Endothelial cell of umbilical vein (primary cell): ENCODE data around the gene SMARCC2. TPM values are rescaled to one million over a fixed set of nuclear protein-coding genes. Genes with fewer than 3 reads are reported as not detected.

Experiments used
- BruUV-seq: library from RNA; stranded (reverse); fragments of 400-500 nt; replicated peaks from 2 replicates; lab custom pipeline; 2021; lab: Mats Ljungman, UMichigan
- CTCF ChIA-PET: fragments of 300-600, 350-600 bp; sonication (Branson Sonifier 250); formaldehyde crosslinking; loops from one replicate; lab custom pipeline; 2021; ENCODE audit warnings: antibody characterized with exemption, inconsistent platforms; lab: Charles Lee
- POLR2A ChIA-PET: fragments of 300-600, 350-600 bp; sonication (Branson Sonifier 250); formaldehyde crosslinking; loops from one replicate; lab custom pipeline; 2021; ENCODE audit warnings: antibody characterized with exemption, inconsistent platforms; lab: Charles Lee
- DNase-seq: peaks from one replicate; pipeline ENCODE4 v3.0.0-alpha.2; 2011; ENCODE audit warnings: low read depth, low spot score
- FAIRE-seq: peaks from 2 replicates; lab custom pipeline; 2011; peaks lifted over from hg19 to GRCh38; lab: Jason Lieb, UNC
- H2AFZ ChIP-seq: 2 replicates; pipeline ENCODE4 v1.6.0; 2012; ENCODE audit warnings: low read depth, low read length, control low read depth, inconsistent platforms
- H3K27ac ChIP-seq: 2 replicates; pipeline ENCODE4 v1.5.1; 2011; ENCODE audit warnings: low read depth, mild to moderate bottlenecking, control low read depth, low read length, moderate library complexity; ENCODE audit not compliant: insufficient read depth
- H3K27me3 ChIP-seq, 2 experiments: 2 replicates each; pipeline versions ENCODE4 v1.6.0 to v1.6.1; 2011; ENCODE audit warnings: low read length in 2 of 2, mixed read lengths in 1 of 2; ENCODE audit not compliant: control insufficient read depth in 2 of 2, insufficient read depth in 2 of 2
- H3K36me3 ChIP-seq, 2 experiments: 2 replicates in 1 of 2; 3 replicates in 1 of 2; pipeline ENCODE4 v1.5.1; 2011; ENCODE audit warnings: low read length in 2 of 2, mild to moderate bottlenecking in 1 of 2, moderate library complexity in 1 of 2; ENCODE audit not compliant: control insufficient read depth in 2 of 2, insufficient read depth in 2 of 2; ENCODE audit errors: extremely low read depth in 1 of 2
- H3K4me1 ChIP-seq: 3 replicates; pipeline ENCODE4 v1.5.1; 2011; ENCODE audit warnings: mild to moderate bottlenecking, low read length; ENCODE audit not compliant: control insufficient read depth, insufficient read depth; ENCODE audit errors: extremely low read depth
- H3K4me2 ChIP-seq: 2 replicates; pipeline ENCODE4 v1.6.1; 2011; ENCODE audit warnings: low read length, control low read depth, mixed read lengths; ENCODE audit not compliant: insufficient read depth
- H3K4me3 ChIP-seq, 3 experiments: fragments of 200-600 bp in 1 of 3; sonication (generic), shearing (Covaris generic) in 1 of 3; replicated peaks in 1 of 3; 2 replicates each; pipeline ENCODE4 v1.5.1; 2011 to 2016; ENCODE audit warnings: control low read depth in 3 of 3, low read length in 3 of 3, mild to moderate bottlenecking in 2 of 3, inconsistent platforms in 1 of 3, low read depth in 1 of 3, moderate library complexity in 1 of 3; ENCODE audit not compliant: insufficient read depth in 1 of 3
- H3K79me2 ChIP-seq: 2 replicates; pipeline ENCODE4 v1.6.0; 2012; ENCODE audit warnings: low read length, inconsistent platforms; ENCODE audit not compliant: control insufficient read depth, insufficient read depth
- H3K9ac ChIP-seq: replicated peaks from 2 replicates; pipeline ENCODE3; 2011; ENCODE audit warnings: low read length, control low read depth; ENCODE audit not compliant: insufficient read depth; ENCODE audit errors: extremely low read depth
- H3K9me1 ChIP-seq: replicated peaks from 3 replicates; pipeline ENCODE4 v1.6.0; 2011; ENCODE audit warnings: mild to moderate bottlenecking, low read length; ENCODE audit not compliant: control insufficient read depth, insufficient read depth; ENCODE audit errors: extremely low read depth
- H3K9me3 ChIP-seq: replicated peaks from 2 replicates; pipeline ENCODE4 v1.5.1; 2012; ENCODE audit warnings: low read length, inconsistent platforms; ENCODE audit not compliant: control insufficient read depth, insufficient read depth
- H4K20me1 ChIP-seq: replicated peaks from 2 replicates; pipeline ENCODE3; 2011; ENCODE audit warnings: mild to moderate bottlenecking, low read length; ENCODE audit not compliant: control insufficient read depth, insufficient read depth; ENCODE audit errors: extremely low read depth
- EZH2 ChIP-seq: IDR thresholded peaks from 2 replicates; pipeline ENCODE4 v1.6.1; 2012; ENCODE audit warnings: borderline replicate concordance, low read depth, mild to moderate bottlenecking, moderate library complexity, low read length, inconsistent platforms; ENCODE audit not compliant: severe bottlenecking
- FOS ChIP-seq: IDR thresholded peaks from 2 replicates; pipeline ENCODE4 v1.6.1; 2011; ENCODE audit warnings: mild to moderate bottlenecking, low read length, moderate library complexity, borderline replicate concordance; ENCODE audit not compliant: insufficient read depth
- GATA2 ChIP-seq: IDR thresholded peaks from 2 replicates; pipeline ENCODE4 v1.7.0; 2011; ENCODE audit warnings: low read depth, mild to moderate bottlenecking, moderate library complexity, mixed read lengths, low read length; ENCODE audit not compliant: insufficient read length, insufficient read depth
- JUN ChIP-seq: IDR thresholded peaks from 2 replicates; pipeline ENCODE4 v1.6.1; 2011; ENCODE audit warnings: borderline replicate concordance, low read depth; ENCODE audit not compliant: insufficient read length, insufficient read depth
- MYC ChIP-seq: IDR thresholded peaks from one replicate; pipeline ENCODE4 v1.6.1; 2011; ENCODE audit warnings: mild to moderate bottlenecking, low read depth, low read length
- POLR2A ChIP-seq: IDR thresholded peaks from 2 replicates; pipeline ENCODE4 v1.6.1; 2012; ENCODE audit warnings: low read depth, mild to moderate bottlenecking, control low read depth, low read length
- POLR2AphosphoS5 ChIP-seq: IDR thresholded peaks from 2 replicates; pipeline ENCODE4 v1.6.1; 2012; ENCODE audit warnings: low read depth, mild to moderate bottlenecking, control low read depth, low read length, moderate library complexity; ENCODE audit not compliant: insufficient read depth
- dilution Hi-C: fragments of 300-500 bp; cut with MboI; formaldehyde crosslinking; loops from one replicate; pipeline ENCODE4 v1.15.0; 2019; ENCODE audit warnings: low sequenced_read_pairs; ENCODE audit not compliant: extremely low pct_ligation_motif_present
- intact Hi-C: fragments of 100-400 bp; cut with micrococcal nuclease; formaldehyde crosslinking; loops from one replicate; pipeline ENCODE4 v1.10.0; 2022
- polyA plus RNA-seq, 4 experiments: library from polyadenylated mRNA; depleted of rRNA in 3 of 4; stranded (reverse) in 3 of 4; unstranded in 1 of 4; fragments of >200 nt; gene quantifications; 2 replicates each; pipeline versions ENCODE4 v1.2.1 to v1.2.3, GENCODE V29; 2011 to 2012; ENCODE audit warnings: missing spikeins in 1 of 4
- total RNA-seq: library from RNA; stranded (reverse); gene quantifications from 2 replicates; pipeline ENCODE4 v1.2.3, GENCODE V29; 2021
- TF ChIP-seq, protein P1 (sequence below): IDR thresholded peaks from 2 replicates; pipeline ENCODE4 v1.6.1; 2011; ENCODE audit not compliant: insufficient read depth, insufficient read length
- TF ChIP-seq, protein P2 (sequence below), 2 donors: IDR thresholded peaks; 1 replicate in 1 of 2; 2 replicates in 1 of 2; pipeline ENCODE4 v1.5.1; 2011; ENCODE audit warnings: low read length in 2 of 2, mild to moderate bottlenecking in 2 of 2, moderate library complexity in 2 of 2, control low read depth in 1 of 2, inconsistent platforms in 1 of 2, low read depth in 1 of 2; ENCODE audit not compliant: insufficient read depth in 1 of 2; ENCODE audit errors: extremely low read depth in 1 of 2

Gene SMARCC2
- total and polyA plus RNA-seq, 2 donors (not counting 3 experiments of a cell fraction or from before 2014, with no cell fraction given) = 51.9 to 121 TPM

- DNase-seq (no peak), FAIRE-seq (no peak)
- Histone ChIP-seq H3K27me3 (no peaks in the 10 kb centered on the region), H3K9me1 (no peaks in the 10 kb centered on the region), H3K36me3 (peaks cover 0 to 4% of the 10 kb centered on the region in 2 experiments), H3K4me1 (no peaks in the 10 kb centered on the region), H3K27ac (no peak overlapping the region), H3K9ac (no peak overlapping the region), H4K20me1 (no peaks in the 10 kb centered on the region), H3K9me3 (no peaks in the 10 kb centered on the region), H3K4me3 (no peak overlapping the region), H3K4me2 (no peak overlapping the region), H2AFZ (no peak overlapping the region), H3K79me2 (no peaks in the 10 kb centered on the region)
- TF ChIP-seq, protein P1, sequence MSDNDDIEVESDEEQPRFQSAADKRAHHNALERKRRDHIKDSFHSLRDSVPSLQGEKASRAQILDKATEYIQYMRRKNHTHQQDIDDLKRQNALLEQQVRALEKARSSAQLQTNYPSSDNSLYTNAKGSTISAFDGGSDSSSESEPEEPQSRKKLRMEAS = no peak
- no peak for TF ChIP-seq GATA2
- TF ChIP-seq FOS = no peak
- TF ChIP-seq POLR2AphosphoS5 = no peak
- TF ChIP-seq JUN = no peak
- TF ChIP-seq, protein P2, sequence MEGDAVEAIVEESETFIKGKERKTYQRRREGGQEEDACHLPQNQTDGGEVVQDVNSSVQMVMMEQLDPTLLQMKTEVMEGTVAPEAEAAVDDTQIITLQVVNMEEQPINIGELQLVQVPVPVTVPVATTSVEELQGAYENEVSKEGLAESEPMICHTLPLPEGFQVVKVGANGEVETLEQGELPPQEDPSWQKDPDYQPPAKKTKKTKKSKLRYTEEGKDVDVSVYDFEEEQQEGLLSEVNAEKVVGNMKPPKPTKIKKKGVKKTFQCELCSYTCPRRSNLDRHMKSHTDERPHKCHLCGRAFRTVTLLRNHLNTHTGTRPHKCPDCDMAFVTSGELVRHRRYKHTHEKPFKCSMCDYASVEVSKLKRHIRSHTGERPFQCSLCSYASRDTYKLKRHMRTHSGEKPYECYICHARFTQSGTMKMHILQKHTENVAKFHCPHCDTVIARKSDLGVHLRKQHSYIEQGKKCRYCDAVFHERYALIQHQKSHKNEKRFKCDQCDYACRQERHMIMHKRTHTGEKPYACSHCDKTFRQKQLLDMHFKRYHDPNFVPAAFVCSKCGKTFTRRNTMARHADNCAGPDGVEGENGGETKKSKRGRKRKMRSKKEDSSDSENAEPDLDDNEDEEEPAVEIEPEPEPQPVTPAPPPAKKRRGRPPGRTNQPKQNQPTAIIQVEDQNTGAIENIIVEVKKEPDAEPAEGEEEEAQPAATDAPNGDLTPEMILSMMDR (IDR thresholded peaks at IDR 0.05; ENCODE audit: extremely low read depth in 1 of 2, insufficient read depth in 1 of 2, low read depth in 1 of 2, low read length in 2 of 2) = no peak
- TF ChIP-seq POLR2A = no peak
- TF ChIP-seq MYC = no peak
- no peak for TF ChIP-seq EZH2
- POLR2A ChIA-PET = interaction anchor here (0.5 kb wide), 1 partner anchor 448 kb away, joined by 4 read pairs; no protein-coding TSS in a partner anchor
- no TSS peak for BruUV-seq
- dilution Hi-C loops (no loop called here), intact Hi-C loops (no loop called here)
- CTCF ChIA-PET = interaction anchor here (0.5 to 1.3 kb wide), 3 partner anchors 20 to 106 kb away, joined by 3 to 4 read pairs (median 3); no protein-coding TSS in a partner anchor
These were observed 41.9 kb upstream of the SMARCC2 start for GRCh38 chr12:56231184-56231582.
